UCSD-AML1 (cell line): ENCODE measurements around the gene MRPL51.
A peak's percentile ranks its signal among the peaks of the same experiment; 100 is the strongest.
"Not testable (repeated sequence)": the region's sequence is repeated elsewhere in the genome, so short reads cannot be mapped to it uniquely, and the experiment has no call there.

Experiments
- DNase-seq: peaks from one replicate; lab custom pipeline; 2025; ENCODE audit not compliant: unreplicated experiment; lab: John Stamatoyannopoulos, UW

Gene MRPL51

GRCh38 chr12:6489449-6489848 lies 3.6 kb downstream of the MRPL51 start:
- no peak for DNase-seq

GRCh38 chr12:6488240-6488639 lies 4.8 kb downstream of the MRPL51 start:
- DNase-seq, result no peak

- no peak for DNase-seq
Measured at GRCh38 chr12:6478416-6478815, 14.6 kb downstream of the MRPL51 start.

GRCh38 chr12:6477601-6478377 lies 15.3 kb downstream of the MRPL51 start:
- not testable (repeated sequence) for DNase-seq

- no peak for DNase-seq
Measured at GRCh38 chr12:6476489-6476888, 16.6 kb downstream of the MRPL51 start.

- not testable (repeated sequence) for DNase-seq
Measured at GRCh38 chr12:6475233-6475975, 17.7 kb downstream of the MRPL51 start.

- DNase-seq, result no peak
Measured at GRCh38 chr12:6472491-6472890, 20.6 kb downstream of the MRPL51 start.

- DNase-seq, result no peak
Measured at GRCh38 chr12:6471989-6472360, 21.1 kb downstream of the MRPL51 start.

GRCh38 chr12:6470375-6471163 lies 22.5 kb downstream of the MRPL51 start, which contains the start of gene VAMP1:
Gene VAMP1 (minus strand): TSS chr12:6470677. CDS start chr12:6470531, 146 bp downstream.
- peak; percentile 97 for DNase-seq

- DNase-seq, result no peak
Measured at GRCh38 chr12:6469609-6470374, 23.3 kb downstream of the MRPL51 start.

GRCh38 chr12:6469092-6469491 lies 24.0 kb downstream of the MRPL51 start:
- DNase-seq, result no peak

GRCh38 chr12:6468283-6468575 lies 24.8 kb downstream of the MRPL51 start:
- no peak for DNase-seq

GRCh38 chr12:6467571-6468282 lies 25.3 kb downstream of the MRPL51 start:
- DNase-seq, result not testable (repeated sequence)

GRCh38 chr12:6466751-6467150 lies 26.3 kb downstream of the MRPL51 start:
- not testable (repeated sequence) for DNase-seq

GRCh38 chr12:6466184-6466573 lies 26.9 kb downstream of the MRPL51 start:
- DNase-seq, result no peak

- no peak for DNase-seq
Measured at GRCh38 chr12:6465467-6466183, 27.4 kb downstream of the MRPL51 start.

- no peak for DNase-seq
Measured at GRCh38 chr12:6464531-6464930, 28.5 kb downstream of the MRPL51 start.

GRCh38 chr12:6463858-6464257 lies 29.2 kb downstream of the MRPL51 start:
- DNase-seq, result no peak

GRCh38 chr12:6463216-6463615 lies 29.8 kb downstream of the MRPL51 start:
- DNase-seq, result no peak
